RWPE2 (cell line): ENCODE results near the gene BLCAP.

Experiments used
- ATAC-seq: fragments of 200-7000 bp; cut with Tn5 transposase; 3 replicates; pipeline ENCODE4 v1.9.1; 2021; ENCODE audit warnings: low read depth
- DNase-seq: peaks from one replicate; pipeline ENCODE4 v3.0.0-alpha.2; 2020; ENCODE audit warnings: low spot score
- H3K27ac ChIP-seq: fragments of 450-650 bp; 2 replicates; pipeline ENCODE4 v1.5.1; 2017; ENCODE audit warnings: mild to moderate bottlenecking; ENCODE audit not compliant: poor library complexity, severe bottlenecking
- H3K27me3 ChIP-seq: fragments of 250-450 bp; sonication (Bioruptor Pico); 2 replicates; pipeline ENCODE4 v1.5.1; 2021; ENCODE audit warnings: mild to moderate bottlenecking, moderate library complexity; ENCODE audit not compliant: insufficient read depth, poor library complexity, severe bottlenecking
- H3K36me3 ChIP-seq: fragments of 250-450 bp; sonication (Bioruptor Pico); 2 replicates; pipeline ENCODE4 v1.5.1; 2020; ENCODE audit warnings: low read depth, mild to moderate bottlenecking, moderate library complexity
- H3K4me1 ChIP-seq: fragments of 250-450 bp; sonication (Bioruptor Pico); 2 replicates; pipeline ENCODE4 v1.5.1; 2021; ENCODE audit warnings: mild to moderate bottlenecking, moderate library complexity; ENCODE audit not compliant: insufficient read depth, poor library complexity, severe bottlenecking
- H3K4me3 ChIP-seq: fragments of 250-450 bp; sonication (Bioruptor Pico); 2 replicates; pipeline ENCODE4 v1.5.1; 2021; ENCODE audit warnings: mild to moderate bottlenecking, moderate library complexity; ENCODE audit not compliant: severe bottlenecking
- H3K9me3 ChIP-seq: fragments of 250-450 bp; sonication (Bioruptor Pico); 2 replicates; pipeline ENCODE4 v1.5.1; 2021; ENCODE audit warnings: mild to moderate bottlenecking, moderate library complexity; ENCODE audit not compliant: severe bottlenecking
- CTCF ChIP-seq: fragments of 450-650 bp; IDR thresholded peaks from one replicate; pipeline ENCODE4 v1.5.1; 2017; ENCODE audit warnings: mild to moderate bottlenecking, moderate library complexity; ENCODE audit not compliant: poor library complexity, severe bottlenecking

BLCAP gene

GRCh38 chr20:37573626-37574198 lies 46.0 kb upstream of the BLCAP start:
- peaks cover 35% of the 10 kb centered on the region for H3K27me3 ChIP-seq

GRCh38 chr20:37571033-37571432 lies 43.4 kb upstream of the BLCAP start:
- peak; percentile 60 for DNase-seq
- ATAC-seq, result no peak
- TF ChIP-seq CTCF, result no peak
- H3K27ac ChIP-seq, result no peak overlapping the region
- H3K9me3 ChIP-seq, result no peaks in the 10 kb centered on the region
- H3K27me3 ChIP-seq, result peaks cover 45% of the 10 kb centered on the region
- no peaks in the 10 kb centered on the region for H3K36me3 ChIP-seq
- no peak overlapping the region for H3K4me3 ChIP-seq
- H3K4me1 ChIP-seq, result no peaks in the 10 kb centered on the region

More at GRCh38 chr20:37573626-37574198, 46.0 kb upstream of the BLCAP start:
- Histone ChIP-seq H3K4me3 (no peak overlapping the region), H3K4me1 (no peaks in the 10 kb centered on the region), H3K9me3 (no peaks in the 10 kb centered on the region), H3K27ac (no peak overlapping the region), H3K36me3 (no peaks in the 10 kb centered on the region)
- peak; percentile 76 for DNase-seq
- peak; percentile 19; the same call in 1 of the 3 replicates for ATAC-seq
- no peak for TF ChIP-seq CTCF

- Histone ChIP-seq H3K27me3 (peaks cover 44% of the 10 kb centered on the region), H3K27ac (no peak overlapping the region), H3K9me3 (no peaks in the 10 kb centered on the region), H3K4me1 (no peaks in the 10 kb centered on the region), H3K36me3 (no peaks in the 10 kb centered on the region), H3K4me3 (no peak overlapping the region)
- no peak for ATAC-seq
- no peak for DNase-seq
- no peak for TF ChIP-seq CTCF
Measured at GRCh38 chr20:37570419-37570818, 42.7 kb upstream of the BLCAP start.

GRCh38 chr20:37567671-37568588 lies 40.3 kb upstream of the BLCAP start:
- Histone ChIP-seq H3K4me3 (no peak overlapping the region), H3K27me3 (peaks cover 49% of the 10 kb centered on the region), H3K36me3 (no peaks in the 10 kb centered on the region), H3K27ac (no peak overlapping the region), H3K9me3 (no peaks in the 10 kb centered on the region), H3K4me1 (no peaks in the 10 kb centered on the region)
- ATAC-seq, result 0 out of 3 replicates have a peak, but pooled peaks have one; percentile 12
- TF ChIP-seq CTCF, result no peak
- peak; percentile 66 for DNase-seq
